ENCODE results near the gene PLD1. TPM values are rescaled to one million over a fixed set of nuclear protein-coding genes. Genes with fewer than 3 reads are reported as not detected.

Gene PLD1
- total and polyA plus RNA-seq, 2 of the 8 experiments (the other 6 are each of a cell fraction or from before 2014, with no cell fraction given) = 1.2 to 2.6 TPM

DNA sequence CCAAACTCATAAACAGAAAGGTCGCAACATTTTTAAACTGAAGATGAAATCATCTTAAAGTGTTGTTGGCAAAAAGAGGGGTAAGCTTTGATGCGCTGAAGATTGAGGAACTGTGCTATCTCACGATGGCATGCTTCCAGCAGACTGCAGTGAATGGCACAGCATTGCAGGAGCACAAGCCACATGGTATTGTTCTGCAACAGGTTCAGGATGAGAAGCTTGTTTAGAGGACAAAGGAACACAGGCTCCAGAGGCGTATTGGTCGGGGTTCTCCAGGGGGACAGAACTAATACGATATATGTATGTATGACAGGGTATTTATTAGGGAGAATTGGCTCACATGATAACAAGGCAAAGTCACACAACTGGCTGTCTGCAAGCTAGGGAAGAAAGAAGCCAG lies 13.8 kb upstream of the PLD1 start:
- H3K4me2 ChIP-seq (ENCODE audit: insufficient read depth in 1 of 2, low read depth in 2 of 2, low read length in 2 of 2) = no peak overlapping the region
- no peaks in the 10 kb centered on the region for H3K27me3 ChIP-seq (replicated peaks in 1 of 4; ENCODE audit: control insufficient read depth in 3 of 4, extremely low read depth in 1 of 4, insufficient read depth in 3 of 4, low read length in 3 of 4)
- TF ChIP-seq POLR2A (IDR thresholded peaks at IDR 0.05; ENCODE audit: control extremely low read depth in 1 of 2, low read depth in 2 of 2, low read length in 2 of 2) (no peak), CHD1 (IDR thresholded peaks at IDR 0.05; ENCODE audit: low read depth, low read length) (no peak), SP1 (IDR thresholded peaks at IDR 0.05; ENCODE audit: low read depth, low read length) (no peak), SP2 (IDR thresholded peaks at IDR 0.05; ENCODE audit: low read length) (no peak), SAP30 (IDR thresholded peaks at IDR 0.05; ENCODE audit: insufficient read depth, insufficient replicate concordance, low read length) (no peak)
- H3K79me2 ChIP-seq (ENCODE audit: control insufficient read depth in 1 of 2, insufficient read depth in 2 of 2, low read length in 2 of 2) = no peaks in the 10 kb centered on the region
- H3K9ac ChIP-seq (replicated peaks in 1 of 4; ENCODE audit: extremely low read depth in 1 of 4, low read depth in 3 of 4, low read length in 3 of 4) = no peak overlapping the region
- POLR2A ChIA-PET (ENCODE audit: partially characterized antibody) = no interaction called here
- no peak overlapping the region; the same call in 1 of the 2 replicates for H2BK12ac ChIP-seq (ENCODE audit: low read depth, low read length)
- no peak overlapping the region for H3K4me3 ChIP-seq (ENCODE audit: extremely low read depth in 1 of 4, insufficient read depth in 2 of 4, low read depth in 3 of 4, low read length in 4 of 4)
- H3K14ac ChIP-seq (ENCODE audit: insufficient read length) = no peak overlapping the region
- H2BK5ac ChIP-seq (ENCODE audit: low read depth, low read length) = no peak overlapping the region
- H2AFZ ChIP-seq (ENCODE audit: low read length) = no peak overlapping the region
- H3K23me2 ChIP-seq (ENCODE audit: low read depth, low read length) = no peaks in the 10 kb centered on the region
- H3K4ac ChIP-seq (replicated peaks; ENCODE audit: insufficient read length, low read depth, low read length) = no peak overlapping the region
- no peaks in the 10 kb centered on the region for H3K9me3 ChIP-seq (ENCODE audit: insufficient read depth in 2 of 2, low read depth in 1 of 2, low read length in 1 of 2)
- no peaks in the 10 kb centered on the region for H3K79me1 ChIP-seq (ENCODE audit: low read depth, low read length)
- no peak overlapping the region for H3K56ac ChIP-seq (replicated peaks; ENCODE audit: insufficient read length, low read depth, low read length)
- no peaks in the 10 kb centered on the region for H4K20me1 ChIP-seq (replicated peaks in 1 of 2; ENCODE audit: control insufficient read depth in 1 of 2, insufficient read depth in 2 of 2, low read length in 2 of 2)
- no peak overlapping the region for H2AK5ac ChIP-seq (ENCODE audit: low read depth, low read length)
- CTCF ChIA-PET (ENCODE audit: partially characterized antibody) = interaction anchor here (1.1 to 1.7 kb wide), 4 partner anchors 10 to 804 kb away, joined by 3 to 6 read pairs (median 3); no protein-coding TSS in a partner anchor
- no peak overlapping the region for H4K8ac ChIP-seq (ENCODE audit: extremely low read depth, insufficient read depth, low read length)
- no peak overlapping the region for H4K91ac ChIP-seq (replicated peaks; ENCODE audit: insufficient read length, low read length)
- no peak overlapping the region for H2BK120ac ChIP-seq (replicated peaks; ENCODE audit: low read depth, low read length)
- no peak overlapping the region for H3K23ac ChIP-seq (ENCODE audit: insufficient read length)
- H2BK20ac ChIP-seq (ENCODE audit: low read length) = no peak overlapping the region
- DNase-seq (ENCODE audit: low read depth in 1 of 2, low spot score in 2 of 2) (no peak), FAIRE-seq (no peak)
- H3K27ac ChIP-seq (ENCODE audit: low read depth, low read length) = no peak overlapping the region
- peaks cover 2 to 8% (median 4%) of the 10 kb centered on the region in 4 experiments; a peak in 4 of 7 replicates for H3K4me1 ChIP-seq (replicated peaks in 1 of 4; ENCODE audit: control insufficient read depth in 3 of 4, insufficient read depth in 4 of 4, low read length in 3 of 4)
- H3K18ac ChIP-seq (ENCODE audit: extremely low read depth, low read length) = no peak overlapping the region
- H2BK15ac ChIP-seq (ENCODE audit: low read length) = peak overlapping the region; percentile 53; the same call in 1 of the 2 replicates
- no peak overlapping the region for H4K5ac ChIP-seq (ENCODE audit: insufficient read length, low read depth, low read length)
- 88% methylated on average over 6 of the region's 6 CpGs; no CpG with 5 or more reads in 1 of the 2 experiments for WGBS, 2 experiments (ENCODE audit: extremely low coverage in 1 of 2, insufficient coverage in 1 of 2, insufficient read length in 1 of 2, insufficient replicate concordance in 2 of 2, low coverage in 1 of 2, low lambda C conversion rate in 2 of 2, missing lambda C conversion rate in 1 of 2)
- H3K36me3 ChIP-seq (ENCODE audit: control insufficient read depth in 2 of 4, insufficient read depth in 4 of 4, low read length in 3 of 4) = no peaks in the 10 kb centered on the region

Measured in H1 (cell line).